K562 (cell line): ENCODE measurements around the gene GEMIN7. TPM values are rescaled to one million over a fixed set of nuclear protein-coding genes. Genes with fewer than 3 reads are reported as not detected.

Experiments
- ATAC-seq: fragments of 200-7000 bp; cut with Tn5 transposase; 3 replicates; pipeline ENCODE4 v1.9.1; 2020; ENCODE audit warnings: moderate library complexity
- BruUV-seq: library from RNA; stranded (reverse); fragments of 400-500 nt; replicated peaks from 2 replicates; lab custom pipeline; 2021; lab: Mats Ljungman, UMichigan
- CTCF ChIA-PET: fragments of 300-600 bp; formaldehyde crosslinking; extraction: SDS; loops from one replicate; lab custom pipeline; 2021; ENCODE audit warnings: low intra/inter-chr PET ratio; lab: Yijun Ruan, JAX
- POLR2A ChIA-PET: fragments of 300-600, 350-650 bp; sonication (Branson Sonifier 250); formaldehyde crosslinking; extraction: SDS; loops from one replicate; lab custom pipeline; 2021; ENCODE audit warnings: antibody characterized with exemption, inconsistent platforms; lab: Yijun Ruan, JAX
- DNase-seq, 4 experiments: peaks; one replicate each; pipeline versions ENCODE4 v3.0.0 to v3.0.0-alpha.2; 2011 to 2018; ENCODE audit warnings: low spot score in 3 of 4, mixed read lengths in 3 of 4; ENCODE audit errors: extremely low read depth in 1 of 4
- FAIRE-seq: peaks from 2 replicates; lab custom pipeline; 2011; peaks lifted over from hg19 to GRCh38; lab: Jason Lieb, UNC
- H2AFZ ChIP-seq: 2 replicates; pipeline ENCODE4 v1.6.0; 2011; ENCODE audit warnings: low read depth, low read length, control low read depth, inconsistent platforms
- H3K27ac ChIP-seq: fragments of 200-600 bp; 3 replicates; pipeline ENCODE4 v1.8.0; 2011; ENCODE audit warnings: low read depth, mild to moderate bottlenecking, control low read depth, inconsistent platforms, low read length, moderate library complexity, mixed read lengths; ENCODE audit errors: extremely low read depth
- H3K27me3 ChIP-seq, 2 experiments: fragments of 300-600 bp in 1 of 2; 2 replicates in 1 of 2; 3 replicates in 1 of 2; pipeline versions ENCODE4 v1.6.0 to v1.8.0; 2011; ENCODE audit warnings: inconsistent platforms in 2 of 2, low read length in 2 of 2, mild to moderate bottlenecking in 1 of 2, mixed read lengths in 1 of 2, moderate library complexity in 1 of 2; ENCODE audit not compliant: control insufficient read depth in 2 of 2, insufficient read depth in 2 of 2
- H3K36me3 ChIP-seq: fragments of 300-600 bp; 3 replicates; pipeline ENCODE4 v1.8.0; 2011; ENCODE audit warnings: mild to moderate bottlenecking, low read length, inconsistent platforms; ENCODE audit not compliant: control insufficient read depth, insufficient read depth
- H3K4me1 ChIP-seq, 2 experiments: fragments of 200-600 bp in 1 of 2; replicated peaks in 1 of 2; 2 replicates in 1 of 2; 3 replicates in 1 of 2; pipeline versions ENCODE4 v1.5.1 to v1.8.0; 2011; ENCODE audit warnings: inconsistent platforms in 2 of 2, low read length in 2 of 2, mild to moderate bottlenecking in 1 of 2, mixed read lengths in 1 of 2, moderate library complexity in 1 of 2; ENCODE audit not compliant: control insufficient read depth in 2 of 2, insufficient read depth in 2 of 2
- H3K4me2 ChIP-seq: 2 replicates; pipeline ENCODE4 v1.6.1; 2011; ENCODE audit warnings: low read length, control low read depth, inconsistent platforms, mixed read lengths; ENCODE audit not compliant: insufficient read depth
- H3K4me3 ChIP-seq: fragments of 200-600 bp; sonication (generic), shearing (Covaris generic); 2 replicates; pipeline ENCODE4 v1.5.1; 2016; ENCODE audit warnings: control low read depth, inconsistent platforms
- H3K79me2 ChIP-seq: fragments of 200-600 bp; 3 replicates; pipeline ENCODE4 v1.8.0; 2011; ENCODE audit warnings: low read length, inconsistent platforms; ENCODE audit not compliant: control insufficient read depth, insufficient read depth
- H3K9ac ChIP-seq, 2 experiments: 2 replicates each; pipeline versions ENCODE4 v1.6.0 to v1.6.1; 2011; ENCODE audit warnings: low read depth in 2 of 2, low read length in 2 of 2, control low read depth in 1 of 2, inconsistent platforms in 1 of 2, mild to moderate bottlenecking in 1 of 2, mixed read lengths in 1 of 2; ENCODE audit not compliant: insufficient read depth in 1 of 2
- H3K9me1 ChIP-seq: one replicate; pipeline ENCODE4 v1.6.0; 2011; ENCODE audit warnings: inconsistent platforms, mild to moderate bottlenecking, low read length, moderate library complexity; ENCODE audit not compliant: control insufficient read depth, insufficient read depth
- H3K9me3 ChIP-seq: replicated peaks from 2 replicates; pipeline ENCODE4 v1.5.1; 2011; ENCODE audit warnings: low read depth, low read length, inconsistent platforms; ENCODE audit not compliant: control insufficient read depth, insufficient read depth
- H4K20me1 ChIP-seq: replicated peaks from 2 replicates; pipeline ENCODE4 v1.6.1; 2011; ENCODE audit warnings: low read length, inconsistent platforms, mixed read lengths; ENCODE audit not compliant: control insufficient read depth, insufficient read depth
- DDX20 ChIP-seq: fragments of 450-650 bp; IDR thresholded peaks from 2 replicates; pipeline ENCODE4 v1.6.1; 2016; ENCODE audit warnings: missing genetic modification characterization, low read depth, mild to moderate bottlenecking, missing compliant biosample characterization, moderate library complexity
- GATA2 ChIP-seq: sonication (generic); formaldehyde crosslinking; IDR thresholded peaks from 2 replicates; pipeline ENCODE4 v1.4.0; 2020; ENCODE audit warnings: mild to moderate bottlenecking, missing genetic modification reagents
- MYNN ChIP-seq, 2 experiments: sonication (generic); formaldehyde crosslinking in 1 of 2; IDR thresholded peaks; 2 replicates each; pipeline versions ENCODE4 v1.5.0 to v1.6.1; 2016 to 2020; ENCODE audit warnings: antibody characterized with exemption in 1 of 2, missing genetic modification reagents in 1 of 2
- POLR2AphosphoS2 ChIP-seq: IDR thresholded peaks from 2 replicates; pipeline ENCODE4 v1.6.1; 2012; ENCODE audit warnings: low read length, improper control_type of control experiment
- PRPF4 ChIP-seq: fragments of 200-400 bp; formaldehyde crosslinking; IDR thresholded peaks from one replicate; pipeline ENCODE4 v1.6.1; 2017; ENCODE audit warnings: low read length, low read depth, mild to moderate bottlenecking; ENCODE audit not compliant: insufficient read depth, poor library complexity, severe bottlenecking
- ZFP36 ChIP-seq: fragments of 150-350 bp; IDR thresholded peaks from 2 replicates; pipeline ENCODE4 v1.6.1; 2018; ENCODE audit warnings: low read length, low read depth; ENCODE audit not compliant: partially characterized antibody
- WGBS: fragments of 100-300 bp; shearing (Covaris generic); methylation state at CpG from one replicate; pipeline ENCODE4 v1.1.6; 2016; ENCODE audit warnings: low coverage, mixed read lengths; ENCODE audit not compliant: insufficient coverage; ENCODE audit errors: missing lambda C conversion rate; 5-methylcytosine and 5-hydroxymethylcytosine counted together
- in situ Hi-C: fragments of 300-500 bp; cut with MboI; formaldehyde crosslinking; loops from 4 replicates; pipeline ENCODE4 v1.15.0; 2018; ENCODE audit warnings: inconsistent platforms, mixed read lengths
- intact Hi-C: fragments of 100-400 bp; cut with micrococcal nuclease; formaldehyde crosslinking; loops from 2 replicates; pipeline ENCODE4 v1.14.2; 2022
- polyA plus RNA-seq, 8 experiments: library from polyadenylated mRNA; depleted of rRNA in 4 of 8; stranded (reverse) in 5 of 8; unstranded in 3 of 8; fragments of >200 nt; fragmentation: Nextera tagmentation in 2 of 8; fragmentation: Illumina TruSeq in 1 of 8; extraction: Ambion mirVana in 2 of 8; extraction: Trizol in 1 of 8; gene quantifications; 2 replicates each; pipeline versions ENCODE4 v1.2.1 to v1.2.3, GENCODE V29; 2011 to 2014; ENCODE audit warnings: inconsistent platforms in 1 of 8, missing spikeins in 1 of 8
- total RNA-seq, 7 experiments: library from RNA; depleted of rRNA in 6 of 7; stranded (reverse); fragments of >200 nt in 6 of 7; fragmentation: Illumina TruSeq in 2 of 7; extraction: Trizol in 2 of 7; gene quantifications; 2 replicates each; pipeline versions ENCODE4 v1.2.1 to v1.2.3, GENCODE V29; 2011 to 2021; ENCODE audit warnings: low replicate concordance in 1 of 7

Gene GEMIN7
- total and polyA plus RNA-seq, 9 of the 15 experiments (the other 6 are each of a cell fraction or from before 2014, with no cell fraction given), result 23.1 to 124 (median 54.9) TPM

GRCh38 chr19:45123440-45123850 is 44.4 kb downstream of the GEMIN7 start:
- Histone ChIP-seq H3K27me3 (no peaks in the 10 kb centered on the region), H2AFZ (no peak overlapping the region), H3K79me2 (peaks cover 45% of the 10 kb centered on the region), H3K4me1 (peaks cover 10 to 23% of the 10 kb centered on the region in 2 experiments), H3K9me1 (peaks cover 7% of the 10 kb centered on the region), H3K4me2 (no peak overlapping the region), H3K9me3 (no peaks in the 10 kb centered on the region), H3K4me3 (no peak overlapping the region), H3K27ac (no peak overlapping the region), H3K9ac (no peak overlapping the region), H3K36me3 (peaks cover 11% of the 10 kb centered on the region; the same call in 2 of the 3 replicates), H4K20me1 (peaks cover 37% of the 10 kb centered on the region)
- no peak for ATAC-seq
- no TSS peak for BruUV-seq
- no peak for DNase-seq
- in situ Hi-C loops, result no loop called here
- intact Hi-C loops, result no loop called here
- WGBS, result 79% methylated on average over 9 of the region's 9 CpGs
- CTCF ChIA-PET, result no interaction called here
- FAIRE-seq, result no peak
- TF ChIP-seq MYNN (IDR thresholded peaks at IDR 0.05), result no peak
- no peak for TF ChIP-seq MYNN (CRISPR knock-in tag; IDR thresholded peaks at IDR 0.05)
- TF ChIP-seq POLR2AphosphoS2, result no peak
- no peak for TF ChIP-seq GATA2 (CRISPR knock-in tag)
- TF ChIP-seq PRPF4, result no peak
- POLR2A ChIA-PET, result interaction anchor here (0.7 to 1.3 kb wide), 3 partner anchors 12 to 123 kb away, joined by 3 to 4 read pairs (median 3); no protein-coding TSS in a partner anchor

DNA sequence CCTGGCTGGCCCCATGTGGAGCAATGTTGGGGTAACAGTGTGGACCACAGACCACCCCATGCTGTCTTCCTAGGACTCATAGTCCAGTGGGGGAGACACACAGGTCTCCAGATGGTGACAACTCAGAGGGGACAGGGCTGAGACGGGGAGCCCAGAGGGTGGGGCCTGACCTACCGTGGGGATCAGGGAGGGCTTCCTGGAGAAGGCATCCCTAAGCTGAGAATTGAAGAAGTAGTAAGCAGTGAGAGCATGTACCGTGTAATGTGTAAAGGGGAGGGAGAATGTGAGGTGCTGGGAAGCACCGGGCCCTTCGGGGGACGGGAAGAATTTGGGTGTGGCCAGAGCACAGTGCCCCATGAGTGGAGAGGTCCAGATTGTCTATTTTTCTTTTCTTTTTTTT is 45.0 kb downstream of the GEMIN7 start:
- Histone ChIP-seq H3K27ac (no peak overlapping the region), H3K4me3 (no peak overlapping the region), H2AFZ (no peak overlapping the region), H3K9me1 (peaks cover 8% of the 10 kb centered on the region), H3K79me2 (peaks cover 49% of the 10 kb centered on the region), H4K20me1 (peaks cover 35% of the 10 kb centered on the region), H3K9ac (no peak overlapping the region), H3K4me2 (no peak overlapping the region), H3K4me1 (peaks cover 10 to 19% of the 10 kb centered on the region in 2 experiments), H3K9me3 (no peaks in the 10 kb centered on the region), H3K27me3 (no peaks in the 10 kb centered on the region), H3K36me3 (peaks cover 15% of the 10 kb centered on the region; the same call in 2 of the 3 replicates)
- POLR2A ChIA-PET, result interaction anchor here (0.6 to 1.3 kb wide), 3 partner anchors 11 to 122 kb away, joined by 3 to 4 read pairs (median 4); no protein-coding TSS in a partner anchor
- CTCF ChIA-PET, result no interaction called here
- FAIRE-seq, result no peak
- WGBS, result 64% methylated on average over 5 of the region's 6 CpGs
- no TSS peak for BruUV-seq
- intact Hi-C loops (no loop called here), in situ Hi-C loops (no loop called here)
- TF ChIP-seq DDX20 (tag) (no peak), ZFP36 (peak; percentile 89)
- no peak for ATAC-seq
- DNase-seq, result no peak
